HEK293 (cell line): ENCODE results near the gene SCYL1.
A peak's percentile ranks its signal among the peaks of the same experiment; 100 is the strongest.

Experiments used
- ELK4 ChIP-seq: IDR thresholded peaks from 2 replicates; pipeline ENCODE4 v1.6.1; 2011; ENCODE audit warnings: mild to moderate bottlenecking, low read depth, low read length, borderline replicate concordance
- INSM2 ChIP-seq: fragments of 450-650 bp; formaldehyde crosslinking; IDR thresholded peaks from 2 replicates; pipeline ENCODE4 v1.5.1; 2016; ENCODE audit warnings: missing biosample characterization, missing genetic modification characterization
- MZF1 ChIP-seq: fragments of 450-650 bp; formaldehyde crosslinking; IDR thresholded peaks from 2 replicates; pipeline ENCODE4 v1.5.1; 2017; ENCODE audit warnings: missing biosample characterization, missing genetic modification characterization, borderline replicate concordance
- PBX3 ChIP-seq: sonication (generic); formaldehyde crosslinking; IDR thresholded peaks from 2 replicates; pipeline ENCODE4 v1.8.1; 2022; ENCODE audit warnings: mild to moderate bottlenecking, moderate library complexity, missing genetic modification reagents
- SALL2 ChIP-seq: fragments of 450-650 bp; formaldehyde crosslinking; IDR thresholded peaks from 2 replicates; pipeline ENCODE4 v1.5.0; 2017; ENCODE audit warnings: missing biosample characterization, mild to moderate bottlenecking, missing genetic modification characterization, borderline replicate concordance
- YY2 ChIP-seq: fragments of 450-650 bp; formaldehyde crosslinking; IDR thresholded peaks from 2 replicates; pipeline ENCODE4 v1.5.1; 2016; ENCODE audit warnings: missing biosample characterization, missing genetic modification characterization
- ZBTB20 ChIP-seq: fragments of 450-650 bp; formaldehyde crosslinking; IDR thresholded peaks from 2 replicates; pipeline ENCODE4 v1.5.1; 2016; ENCODE audit warnings: missing biosample characterization, missing genetic modification characterization
- ZBTB48 ChIP-seq: fragments of 450-650 bp; formaldehyde crosslinking; IDR thresholded peaks from 2 replicates; pipeline ENCODE4 v1.5.1; 2016; ENCODE audit warnings: missing biosample characterization, missing genetic modification characterization
- ZBTB7A ChIP-seq: fragments of 450-650 bp; formaldehyde crosslinking; IDR thresholded peaks from 2 replicates; pipeline ENCODE4 v1.5.1; 2016; ENCODE audit warnings: low read depth, missing biosample characterization, missing genetic modification characterization
- ZEB2 ChIP-seq: fragments of 450-650 bp; formaldehyde crosslinking; IDR thresholded peaks from 2 replicates; pipeline ENCODE4 v1.5.1; 2016; ENCODE audit warnings: missing biosample characterization, missing genetic modification characterization
- ZNF10 ChIP-seq: fragments of 450-650 bp; formaldehyde crosslinking; IDR thresholded peaks from 2 replicates; pipeline ENCODE4 v1.5.1; 2017; ENCODE audit warnings: missing biosample characterization, missing genetic modification characterization
- ZNF202 ChIP-seq: fragments of 450-650 bp; formaldehyde crosslinking; IDR thresholded peaks from 2 replicates; pipeline ENCODE4 v1.5.1; 2016; ENCODE audit warnings: missing biosample characterization, missing genetic modification characterization, borderline replicate concordance
- ZNF214 ChIP-seq: fragments of 450-650 bp; formaldehyde crosslinking; IDR thresholded peaks from 2 replicates; pipeline ENCODE4 v1.5.1; 2017; ENCODE audit warnings: missing biosample characterization, mild to moderate bottlenecking, missing genetic modification characterization, borderline replicate concordance
- ZNF280D ChIP-seq: fragments of 450-650 bp; formaldehyde crosslinking; IDR thresholded peaks from 2 replicates; pipeline ENCODE4 v1.5.1; 2016; ENCODE audit warnings: missing biosample characterization, missing genetic modification characterization
- ZNF416 ChIP-seq: fragments of 450-650 bp; formaldehyde crosslinking; IDR thresholded peaks from 2 replicates; pipeline ENCODE4 v1.5.1; 2016; ENCODE audit warnings: missing biosample characterization, missing genetic modification characterization
- ZNF449 ChIP-seq: fragments of 450-650 bp; formaldehyde crosslinking; IDR thresholded peaks from 2 replicates; pipeline ENCODE4 v1.5.1; 2017; ENCODE audit warnings: missing biosample characterization, mild to moderate bottlenecking, missing genetic modification characterization, moderate library complexity
- ZNF514 ChIP-seq: fragments of 450-650 bp; formaldehyde crosslinking; IDR thresholded peaks from 2 replicates; pipeline ENCODE4 v1.5.1; 2016; ENCODE audit warnings: missing biosample characterization, missing genetic modification characterization
- ZNF518A ChIP-seq: fragments of 450-650 bp; formaldehyde crosslinking; conservative IDR thresholded peaks from 2 replicates; pipeline ENCODE4 v1.5.1; 2016; ENCODE audit warnings: low read depth, missing biosample characterization, missing genetic modification characterization
- ZNF521 ChIP-seq: fragments of 450-650 bp; formaldehyde crosslinking; IDR thresholded peaks from 2 replicates; pipeline ENCODE4 v1.5.1; 2017; ENCODE audit warnings: missing biosample characterization, mild to moderate bottlenecking, missing genetic modification characterization
- ZNF610 ChIP-seq: fragments of 450-650 bp; formaldehyde crosslinking; IDR thresholded peaks from 2 replicates; pipeline ENCODE4 v1.5.1; 2016; ENCODE audit warnings: missing biosample characterization, missing genetic modification characterization, borderline replicate concordance
- ZNF623 ChIP-seq: fragments of 450-650 bp; formaldehyde crosslinking; IDR thresholded peaks from 2 replicates; pipeline ENCODE4 v1.5.1; 2016; ENCODE audit warnings: missing biosample characterization, missing genetic modification characterization
- ZNF639 ChIP-seq: fragments of 450-650 bp; formaldehyde crosslinking; IDR thresholded peaks from 2 replicates; pipeline ENCODE4 v1.5.1; 2016; ENCODE audit warnings: missing biosample characterization, missing genetic modification characterization
- ZNF791 ChIP-seq: fragments of 450-650 bp; formaldehyde crosslinking; IDR thresholded peaks from 2 replicates; pipeline ENCODE4 v1.5.1; 2016; ENCODE audit warnings: missing biosample characterization, missing genetic modification characterization
- ZXDB ChIP-seq: fragments of 450-650 bp; formaldehyde crosslinking; IDR thresholded peaks from 2 replicates; pipeline ENCODE4 v1.5.1; 2016; ENCODE audit warnings: missing biosample characterization, missing genetic modification characterization

Gene SCYL1

GRCh38 chr11:65491614-65492386 is 33.1 kb upstream of the SCYL1 start (continued):
- TF ChIP-seq ZNF639 (tag by site-specific recombination) = no peak
- no peak for TF ChIP-seq ZNF280D (tag by site-specific recombination)
- TF ChIP-seq ZBTB7A (tag by site-specific recombination) = no peak
- 0 out of 2 replicates have a peak, but pooled peaks have one; percentile 59 for TF ChIP-seq ZNF10 (tag by site-specific recombination)
- no peak for TF ChIP-seq ELK4
- no peak for TF ChIP-seq ZNF521 (tag by site-specific recombination)
- no peak for TF ChIP-seq SALL2 (tag by site-specific recombination)
- TF ChIP-seq MZF1 (tag by site-specific recombination) = no peak
- peak; percentile 39 for TF ChIP-seq ZXDB (tag by site-specific recombination)
- TF ChIP-seq ZBTB20 (tag by site-specific recombination) = peak; percentile 64; the same call in 1 of the 2 replicates
- TF ChIP-seq ZNF518A (tag by site-specific recombination) = no peak
- no peak for TF ChIP-seq ZNF202 (tag by site-specific recombination)
- 0 out of 2 replicates have a peak, but pooled peaks have one; percentile 44 for TF ChIP-seq ZEB2 (tag by site-specific recombination)
- TF ChIP-seq ZNF449 = no peak
- no peak for TF ChIP-seq PBX3 (CRISPR knock-in tag)
- TF ChIP-seq ZBTB48 (tag by site-specific recombination) = peak; percentile 99
- no peak for TF ChIP-seq ZNF610 (tag by site-specific recombination)
- TF ChIP-seq ZNF416 = no peak
- TF ChIP-seq ZNF791 (tag by site-specific recombination) = no peak
- TF ChIP-seq ZNF214 = no peak
- no peak for TF ChIP-seq ZNF514 (tag by site-specific recombination)
- TF ChIP-seq INSM2 = no peak
- peak; percentile 68; the same call in 1 of the 2 replicates for TF ChIP-seq YY2 (tag by site-specific recombination)
- TF ChIP-seq ZNF623 (tag by site-specific recombination) = no peak
